Mesenchymal stem cell (in vitro differentiated cells and primary cell): ENCODE results near the gene SAMD11.
"Not testable (repeated sequence)": the region's sequence is repeated elsewhere in the genome, so short reads cannot be mapped to it uniquely, and the experiment has no call there.

Source experiments
- DNase-seq: peaks from one replicate; pipeline ENCODE4 v3.0.0-alpha.2; 2013
- H2AFZ ChIP-seq: one replicate; pipeline ENCODE4 v1.6.1; 2013; ENCODE audit warnings: low read depth, mild to moderate bottlenecking, control low read depth, inconsistent platforms, low read length, moderate library complexity
- H2AK5ac ChIP-seq: 2 replicates; pipeline ENCODE4 v1.6.1; 2013; ENCODE audit warnings: low read length, moderate library complexity, mild to moderate bottlenecking, inconsistent platforms; ENCODE audit not compliant: severe bottlenecking
- H2BK120ac ChIP-seq: one replicate; pipeline ENCODE4 v1.6.1; 2013; ENCODE audit warnings: low read depth, mild to moderate bottlenecking, inconsistent platforms, low read length, moderate library complexity
- H2BK12ac ChIP-seq, 2 experiments: one replicate each; pipeline ENCODE4 v1.6.1; 2013; ENCODE audit warnings: inconsistent platforms in 2 of 2, low read length in 2 of 2, mild to moderate bottlenecking in 2 of 2, moderate library complexity in 2 of 2, control low read depth in 1 of 2
- H2BK15ac ChIP-seq: one replicate; pipeline ENCODE4 v1.6.1; 2013; ENCODE audit warnings: mild to moderate bottlenecking, low read depth, inconsistent platforms; ENCODE audit not compliant: poor library complexity, severe bottlenecking
- H2BK5ac ChIP-seq: 2 replicates; pipeline ENCODE4 v1.6.1; 2013; ENCODE audit warnings: low read depth, mild to moderate bottlenecking, low read length, control low read depth, inconsistent platforms; ENCODE audit not compliant: poor library complexity, severe bottlenecking
- H3K14ac ChIP-seq, 2 experiments: one replicate each; pipeline ENCODE4 v1.6.1; 2013; ENCODE audit warnings: inconsistent platforms in 2 of 2, low read length in 2 of 2, control low read depth in 1 of 2, mild to moderate bottlenecking in 1 of 2, moderate library complexity in 1 of 2
- H3K18ac ChIP-seq, 2 experiments: one replicate each; pipeline ENCODE4 v1.6.1; 2013; ENCODE audit warnings: inconsistent platforms in 2 of 2, low read length in 2 of 2, control low read depth in 1 of 2, low read depth in 1 of 2, mild to moderate bottlenecking in 1 of 2
- H3K23ac ChIP-seq, 2 experiments: one replicate each; pipeline ENCODE4 v1.6.1; 2013; ENCODE audit warnings: inconsistent platforms in 2 of 2, low read length in 2 of 2, mild to moderate bottlenecking in 2 of 2, moderate library complexity in 2 of 2, control low read depth in 1 of 2
- H3K27ac ChIP-seq: 2 replicates; pipeline ENCODE4 v1.5.1; 2013; ENCODE audit warnings: mild to moderate bottlenecking, moderate library complexity, low read length, control low read depth, inconsistent platforms; ENCODE audit not compliant: poor library complexity, severe bottlenecking
- H3K27me3 ChIP-seq, 2 experiments: 2 replicates each; pipeline versions ENCODE4 v1.6.1 to v1.7.0; 2013; ENCODE audit warnings: low read length in 2 of 2, mild to moderate bottlenecking in 2 of 2, moderate library complexity in 2 of 2, control low read depth in 1 of 2, inconsistent platforms in 1 of 2; ENCODE audit not compliant: control insufficient read depth in 1 of 2, insufficient read depth in 1 of 2
- H3K36me3 ChIP-seq, 2 experiments: 2 replicates each; pipeline versions ENCODE4 v1.6.1 to v1.7.0; 2013; ENCODE audit warnings: low read length in 2 of 2, control low read depth in 1 of 2, inconsistent platforms in 1 of 2, low read depth in 1 of 2, mild to moderate bottlenecking in 1 of 2; ENCODE audit not compliant: insufficient read depth in 2 of 2, control insufficient read depth in 1 of 2
- H3K4ac ChIP-seq, 2 experiments: one replicate each; pipeline ENCODE4 v1.6.1; 2013; ENCODE audit warnings: inconsistent platforms in 2 of 2, low read length in 2 of 2, mild to moderate bottlenecking in 2 of 2, moderate library complexity in 2 of 2, control low read depth in 1 of 2, low read depth in 1 of 2
- H3K4me1 ChIP-seq: 2 replicates; pipeline ENCODE4 v1.6.1; 2013; ENCODE audit warnings: low read depth, low read length, control low read depth; ENCODE audit not compliant: control insufficient read depth, insufficient read depth
- H3K4me2 ChIP-seq: 2 replicates; pipeline ENCODE4 v1.6.1; 2013; ENCODE audit warnings: low read length, mild to moderate bottlenecking, inconsistent platforms; ENCODE audit not compliant: poor library complexity, severe bottlenecking
- H3K4me3 ChIP-seq, 2 experiments: 2 replicates each; pipeline versions ENCODE4 v1.5.1 to v1.7.0; 2013; ENCODE audit warnings: low read length in 2 of 2, mild to moderate bottlenecking in 2 of 2, control low read depth in 1 of 2, low read depth in 1 of 2; ENCODE audit not compliant: insufficient read depth in 1 of 2
- H3K79me1 ChIP-seq: replicated peaks from 2 replicates; pipeline ENCODE4 v1.6.1; 2013; ENCODE audit warnings: mild to moderate bottlenecking, control low read depth, low read length, inconsistent platforms; ENCODE audit not compliant: poor library complexity, severe bottlenecking
- H3K9ac ChIP-seq: 2 replicates; pipeline ENCODE4 v1.7.0; 2013; ENCODE audit warnings: mild to moderate bottlenecking, low read length, moderate library complexity
- H3K9me3 ChIP-seq: 2 replicates; pipeline ENCODE4 v1.7.0; 2013; ENCODE audit warnings: mild to moderate bottlenecking, low read length; ENCODE audit not compliant: control insufficient read depth
- H4K8ac ChIP-seq: one replicate; pipeline ENCODE4 v1.6.1; 2013; ENCODE audit warnings: inconsistent platforms, mild to moderate bottlenecking, low read length, moderate library complexity
- H4K91ac ChIP-seq: one replicate; pipeline ENCODE4 v1.6.1; 2013; ENCODE audit warnings: mild to moderate bottlenecking, low read length, inconsistent platforms
- WGBS: methylation state at CpG from one replicate; pipeline ENCODE4 v1.1.7; 2013; ENCODE audit warnings: mixed read lengths; 5-methylcytosine and 5-hydroxymethylcytosine counted together

Gene SAMD11

DNA sequence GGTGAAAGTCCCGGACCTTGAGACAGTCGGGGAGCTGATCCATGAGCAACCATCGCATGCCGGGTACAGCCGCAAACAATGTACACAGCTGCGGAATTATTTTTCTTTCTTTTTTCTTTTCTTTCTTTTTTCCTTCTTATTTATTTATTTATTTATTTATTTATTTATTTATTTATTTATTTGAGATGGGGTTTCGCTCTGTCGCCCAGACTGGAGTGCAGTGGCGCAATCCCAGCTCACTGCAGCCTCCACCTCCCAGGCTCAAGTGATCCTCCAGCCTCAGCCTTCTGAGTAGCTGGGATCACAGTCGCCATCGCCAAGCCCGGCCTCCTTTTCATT, 60.7 kb downstream of the SAMD11 start:
- no peak overlapping the region for H4K91ac ChIP-seq
- no peaks in the 10 kb centered on the region for H3K9me3 ChIP-seq
- peaks cover 9% of the 10 kb centered on the region for H3K4me1 ChIP-seq
- no peak overlapping the region for H3K23ac ChIP-seq
- H3K36me3 ChIP-seq = no peaks in the 10 kb centered on the region
- no peak overlapping the region for H2BK120ac ChIP-seq
- no peak overlapping the region for H2BK12ac ChIP-seq
- no peak overlapping the region for H2AK5ac ChIP-seq
- no peak overlapping the region for H2AFZ ChIP-seq
- H3K27ac ChIP-seq = no peak overlapping the region
- H3K18ac ChIP-seq = no peak overlapping the region
- no peak overlapping the region for H3K4ac ChIP-seq
- H3K27me3 ChIP-seq = peaks cover 22 to 76% of the 10 kb centered on the region in 2 experiments
- no peak overlapping the region for H4K8ac ChIP-seq
- H3K9ac ChIP-seq = no peak overlapping the region
- H3K79me1 ChIP-seq = no peaks in the 10 kb centered on the region
- peak overlapping the region; percentile 57 for H3K4me2 ChIP-seq
- H2BK15ac ChIP-seq = no peak overlapping the region
- no peak overlapping the region for H2BK5ac ChIP-seq
- 66% methylated on average over 6 of the region's 12 CpGs for WGBS
- no peak overlapping the region for H3K4me3 ChIP-seq
- no peak for DNase-seq
- no peak overlapping the region for H3K14ac ChIP-seq

DNA sequence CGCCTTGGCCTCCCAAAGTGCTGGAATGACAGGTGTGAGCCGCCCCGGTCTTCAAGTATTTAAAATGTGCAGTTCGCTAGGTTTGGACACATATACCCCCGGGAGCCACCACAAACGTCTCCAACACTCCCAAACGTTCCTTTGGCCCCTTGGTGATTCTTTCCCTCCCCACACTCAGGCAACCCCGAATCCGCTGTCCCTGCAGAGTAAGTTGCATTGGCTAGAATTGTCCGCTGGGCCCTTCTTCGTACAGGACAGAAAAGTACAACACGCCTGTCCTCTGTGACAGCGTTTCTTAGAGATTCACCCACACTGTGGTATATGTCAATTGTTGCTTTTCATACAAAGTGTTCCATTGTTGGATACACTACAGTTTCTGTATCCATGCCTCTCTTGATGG, 61.4 kb downstream of the SAMD11 start:
- H3K27me3 ChIP-seq = peaks cover 22 to 71% of the 10 kb centered on the region in 2 experiments
- H2AFZ ChIP-seq = no peak overlapping the region
- H4K91ac ChIP-seq = no peak overlapping the region
- H3K4me3 ChIP-seq = no peak overlapping the region
- no peak overlapping the region for H2BK12ac ChIP-seq
- H3K4ac ChIP-seq = no peak overlapping the region
- no peak overlapping the region for H2AK5ac ChIP-seq
- DNase-seq = no peak
- no peak overlapping the region for H4K8ac ChIP-seq
- no peaks in the 10 kb centered on the region for H3K9me3 ChIP-seq
- H2BK5ac ChIP-seq = no peak overlapping the region
- H3K23ac ChIP-seq = no peak overlapping the region
- no peak overlapping the region for H3K9ac ChIP-seq
- 89% methylated on average over 13 of the region's 13 CpGs for WGBS
- H3K36me3 ChIP-seq = no peaks in the 10 kb centered on the region
- H2BK120ac ChIP-seq = no peak overlapping the region
- no peak overlapping the region for H3K27ac ChIP-seq
- H3K18ac ChIP-seq = no peak overlapping the region
- H3K79me1 ChIP-seq = no peaks in the 10 kb centered on the region
- H2BK15ac ChIP-seq = no peak overlapping the region
- H3K4me1 ChIP-seq = peaks cover 9% of the 10 kb centered on the region
- H3K14ac ChIP-seq = no peak overlapping the region
- no peak overlapping the region for H3K4me2 ChIP-seq

DNA sequence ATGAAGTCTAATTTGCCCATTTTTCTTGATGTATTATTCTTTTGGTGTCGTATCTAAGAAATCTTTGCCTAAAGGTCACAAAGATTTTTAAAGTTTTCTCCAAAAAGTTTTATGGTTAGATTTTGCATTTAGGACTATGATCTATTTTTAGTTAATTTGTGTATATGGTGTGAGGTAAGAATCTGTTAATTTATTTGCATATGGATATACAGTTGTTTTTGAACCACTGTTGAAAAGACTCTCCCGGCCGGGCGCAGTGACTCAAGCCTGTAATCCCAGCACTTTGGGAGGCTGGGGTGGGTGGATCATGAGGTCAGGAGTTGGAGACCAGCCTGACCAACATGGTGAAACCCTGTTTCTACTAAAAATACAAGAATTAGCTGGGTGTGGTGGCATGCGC, 64.3 kb downstream of the SAMD11 start:
- not testable (repeated sequence) for H3K36me3 ChIP-seq, H3K9me3 ChIP-seq, H3K4me3 ChIP-seq, DNase-seq, H2BK12ac ChIP-seq, H2AK5ac ChIP-seq, H2BK15ac ChIP-seq, H2AFZ ChIP-seq, H2BK120ac ChIP-seq, H3K4me1 ChIP-seq, H3K23ac ChIP-seq, H3K18ac ChIP-seq, H3K14ac ChIP-seq, H2BK5ac ChIP-seq, H4K8ac ChIP-seq, H4K91ac ChIP-seq, H3K4ac ChIP-seq, H3K79me1 ChIP-seq, H3K27ac ChIP-seq, H3K9ac ChIP-seq, H3K4me2 ChIP-seq
- WGBS = 92% methylated on average over 4 of the region's 5 CpGs
- H3K27me3 ChIP-seq = peaks cover 12 to 42% of the 10 kb centered on the region in 2 experiments

DNA sequence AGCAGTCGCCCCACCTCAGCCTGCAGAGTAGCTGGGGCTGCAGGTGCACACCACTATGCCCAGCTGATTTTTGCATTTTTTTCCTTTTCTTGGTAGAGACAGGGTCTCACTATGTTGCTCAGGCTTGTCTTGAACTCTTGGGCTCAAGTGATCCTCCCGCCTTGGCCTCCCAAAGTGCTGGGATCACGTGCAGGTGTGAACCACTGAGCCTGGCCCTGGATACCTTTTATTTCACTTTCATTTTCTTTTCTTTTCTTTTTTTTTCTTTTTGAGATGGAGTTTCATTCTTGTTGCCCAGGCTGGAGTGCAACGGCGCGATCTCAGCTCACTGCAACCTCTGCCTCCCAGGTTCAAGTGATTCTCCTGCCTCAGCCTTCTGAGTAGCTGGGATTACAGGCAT, 67.6 kb downstream of the SAMD11 start:
- H2AK5ac ChIP-seq, H3K9me3 ChIP-seq, H3K4me3 ChIP-seq, H3K4me2 ChIP-seq, H4K91ac ChIP-seq, H3K79me1 ChIP-seq, H2BK12ac ChIP-seq, H2BK120ac ChIP-seq, H3K18ac ChIP-seq, H2AFZ ChIP-seq, H3K14ac ChIP-seq, H3K27ac ChIP-seq, H2BK5ac ChIP-seq, DNase-seq, H3K4ac ChIP-seq, H3K36me3 ChIP-seq, H3K4me1 ChIP-seq, H2BK15ac ChIP-seq, H3K9ac ChIP-seq, H4K8ac ChIP-seq, H3K23ac ChIP-seq: not testable (repeated sequence)
- WGBS = 95% methylated on average over 6 of the region's 6 CpGs
- H3K27me3 ChIP-seq = peaks cover 0 to 34% of the 10 kb centered on the region in 2 experiments
